SK-N-MC (cell line): ENCODE measurements around the gene TACSTD2.

Source experiments
- EZH2 ChIP-seq: fragments of 200-600 bp; sonication (generic); IDR thresholded peaks from one replicate; pipeline ENCODE4 v1.6.1; 2017; ENCODE audit warnings: antibody characterized with exemption
- POLR2AphosphoS5 ChIP-seq: IDR thresholded peaks from 2 replicates; pipeline ENCODE4 v1.6.1; 2012; ENCODE audit warnings: mild to moderate bottlenecking, low read depth, low read length, borderline replicate concordance

DNA sequence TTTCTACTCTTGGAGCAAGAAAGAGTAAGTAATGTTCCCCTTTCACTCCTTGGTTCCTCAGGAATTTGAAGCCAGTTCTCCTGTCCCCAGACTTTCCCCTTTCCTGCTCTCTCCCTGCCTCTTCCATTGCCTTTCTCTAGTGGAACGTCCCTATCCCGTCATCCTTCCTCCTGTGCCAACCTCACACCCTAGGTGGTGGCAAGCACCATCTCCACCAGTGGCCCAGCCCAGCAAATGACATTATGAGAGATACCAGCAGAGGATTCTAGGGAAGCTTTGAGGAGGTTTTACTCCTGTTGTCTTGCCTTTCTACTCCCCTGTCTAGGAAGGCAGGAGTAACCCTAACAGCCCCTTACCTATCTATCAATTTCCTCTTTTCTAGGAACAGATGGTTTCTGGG is 8.1 kb upstream of the TACSTD2 start:
- TF ChIP-seq EZH2, result no peak
- TF ChIP-seq POLR2AphosphoS5, result no peak
